ENCODE data around the gene MATN3. TPM values are rescaled to one million over a fixed set of nuclear protein-coding genes. Genes with fewer than 3 reads are reported as not detected.

MATN3 gene, protein sequence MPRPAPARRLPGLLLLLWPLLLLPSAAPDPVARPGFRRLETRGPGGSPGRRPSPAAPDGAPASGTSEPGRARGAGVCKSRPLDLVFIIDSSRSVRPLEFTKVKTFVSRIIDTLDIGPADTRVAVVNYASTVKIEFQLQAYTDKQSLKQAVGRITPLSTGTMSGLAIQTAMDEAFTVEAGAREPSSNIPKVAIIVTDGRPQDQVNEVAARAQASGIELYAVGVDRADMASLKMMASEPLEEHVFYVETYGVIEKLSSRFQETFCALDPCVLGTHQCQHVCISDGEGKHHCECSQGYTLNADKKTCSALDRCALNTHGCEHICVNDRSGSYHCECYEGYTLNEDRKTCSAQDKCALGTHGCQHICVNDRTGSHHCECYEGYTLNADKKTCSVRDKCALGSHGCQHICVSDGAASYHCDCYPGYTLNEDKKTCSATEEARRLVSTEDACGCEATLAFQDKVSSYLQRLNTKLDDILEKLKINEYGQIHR
- 1.3 and 1.9 TPM in 2 replicates for total RNA-seq
- long read RNA-seq = 0 reads

DNA sequence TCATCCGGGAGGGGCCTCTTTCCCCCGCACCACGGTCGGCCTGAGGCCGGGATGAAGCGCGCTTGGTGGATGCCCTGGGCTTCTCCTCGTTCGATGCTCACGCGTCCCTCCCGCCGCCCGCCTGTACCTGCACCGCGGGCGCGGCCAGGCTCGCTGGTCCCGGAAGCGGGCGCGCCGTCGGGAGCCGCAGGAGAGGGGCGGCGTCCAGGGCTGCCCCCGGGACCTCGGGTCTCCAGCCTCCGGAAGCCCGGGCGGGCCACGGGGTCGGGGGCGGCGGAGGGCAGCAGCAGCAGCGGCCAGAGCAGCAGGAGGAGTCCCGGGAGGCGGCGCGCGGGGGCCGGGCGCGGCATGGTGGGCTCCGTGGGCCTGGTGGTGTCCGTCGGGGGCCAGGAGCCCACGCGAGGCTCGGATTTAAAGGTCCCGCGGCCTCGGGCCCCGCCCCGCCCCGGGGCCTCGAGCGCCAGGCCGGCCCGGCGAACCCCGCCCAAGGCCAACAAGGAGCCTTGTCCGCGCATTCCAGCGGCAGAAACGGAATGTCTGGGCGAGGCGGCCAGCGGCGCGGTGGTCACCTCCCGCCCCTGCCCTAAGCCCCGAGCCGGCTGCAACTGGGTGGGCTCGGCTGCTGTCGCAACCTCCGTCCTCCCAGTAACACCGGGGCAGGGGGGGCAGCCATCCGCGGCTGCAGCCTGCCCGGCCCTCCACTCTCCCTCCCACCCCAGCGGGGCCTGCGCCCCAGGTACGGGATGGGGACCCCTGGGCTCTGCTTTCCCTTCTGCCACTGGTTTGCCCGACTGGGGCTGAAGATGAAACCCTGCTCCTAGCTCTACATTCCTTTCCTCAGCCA, at the start of gene MATN3:
MATN3 (minus strand) TSS at position 387 of the 844 bp plus-strand sequence; CDS start at position 350, 37 bp downstream.
- DNase-seq (ENCODE audit: low read depth, low spot score) = peak; percentile 37
- Mint-ChIP-seq H3K36me3 (ENCODE audit: low read depth) (no peaks in the 10 kb centered on the region), H3K27ac (ENCODE audit: unreplicated experiment) (no peak within 1 kb of the TSS), H3K4me3 (peak within 1 kb of the TSS; percentile 86), H3K9me3 (peaks cover 7% of the 10 kb centered on the region), H3K4me1 (peaks cover 13% of the 10 kb centered on the region), H3K27me3 (ENCODE audit: low read depth) (peaks cover 58% of the 10 kb centered on the region)
- TF ChIP-seq, protein P1, sequence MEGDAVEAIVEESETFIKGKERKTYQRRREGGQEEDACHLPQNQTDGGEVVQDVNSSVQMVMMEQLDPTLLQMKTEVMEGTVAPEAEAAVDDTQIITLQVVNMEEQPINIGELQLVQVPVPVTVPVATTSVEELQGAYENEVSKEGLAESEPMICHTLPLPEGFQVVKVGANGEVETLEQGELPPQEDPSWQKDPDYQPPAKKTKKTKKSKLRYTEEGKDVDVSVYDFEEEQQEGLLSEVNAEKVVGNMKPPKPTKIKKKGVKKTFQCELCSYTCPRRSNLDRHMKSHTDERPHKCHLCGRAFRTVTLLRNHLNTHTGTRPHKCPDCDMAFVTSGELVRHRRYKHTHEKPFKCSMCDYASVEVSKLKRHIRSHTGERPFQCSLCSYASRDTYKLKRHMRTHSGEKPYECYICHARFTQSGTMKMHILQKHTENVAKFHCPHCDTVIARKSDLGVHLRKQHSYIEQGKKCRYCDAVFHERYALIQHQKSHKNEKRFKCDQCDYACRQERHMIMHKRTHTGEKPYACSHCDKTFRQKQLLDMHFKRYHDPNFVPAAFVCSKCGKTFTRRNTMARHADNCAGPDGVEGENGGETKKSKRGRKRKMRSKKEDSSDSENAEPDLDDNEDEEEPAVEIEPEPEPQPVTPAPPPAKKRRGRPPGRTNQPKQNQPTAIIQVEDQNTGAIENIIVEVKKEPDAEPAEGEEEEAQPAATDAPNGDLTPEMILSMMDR (conservative IDR thresholded peaks at IDR 0.05) = no peak

DNA sequence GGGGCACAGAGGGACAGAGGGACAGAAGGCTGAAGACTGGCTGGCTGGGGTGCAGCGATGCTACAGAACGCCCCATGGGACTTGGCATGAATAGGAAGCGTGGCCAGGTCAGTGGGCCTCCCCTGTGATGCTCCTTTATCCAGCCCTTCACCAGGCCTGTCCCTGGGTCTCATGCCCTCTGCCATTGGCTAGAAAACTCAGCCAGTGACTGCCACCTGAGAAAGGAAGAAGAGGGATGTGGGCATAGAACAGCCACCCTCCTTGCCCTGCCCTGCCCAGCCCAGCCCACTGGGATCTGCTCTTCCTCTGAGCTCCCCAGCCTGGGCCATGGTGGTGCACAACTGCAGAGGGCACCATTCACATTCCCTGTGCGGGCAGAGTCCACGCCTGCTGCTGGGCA, 49.5 kb upstream of the MATN3 start:
- Mint-ChIP-seq H3K9me3 (no peaks in the 10 kb centered on the region), H3K4me1 (no peaks in the 10 kb centered on the region), H3K27me3 (ENCODE audit: low read depth) (peaks cover 18% of the 10 kb centered on the region), H3K4me3 (no peak overlapping the region), H3K36me3 (ENCODE audit: low read depth) (no peaks in the 10 kb centered on the region), H3K27ac (ENCODE audit: unreplicated experiment) (no peak overlapping the region)
- no peak for DNase-seq (ENCODE audit: low read depth, low spot score)
- TF ChIP-seq, protein P1 (conservative IDR thresholded peaks at IDR 0.05) = no peak

DNA sequence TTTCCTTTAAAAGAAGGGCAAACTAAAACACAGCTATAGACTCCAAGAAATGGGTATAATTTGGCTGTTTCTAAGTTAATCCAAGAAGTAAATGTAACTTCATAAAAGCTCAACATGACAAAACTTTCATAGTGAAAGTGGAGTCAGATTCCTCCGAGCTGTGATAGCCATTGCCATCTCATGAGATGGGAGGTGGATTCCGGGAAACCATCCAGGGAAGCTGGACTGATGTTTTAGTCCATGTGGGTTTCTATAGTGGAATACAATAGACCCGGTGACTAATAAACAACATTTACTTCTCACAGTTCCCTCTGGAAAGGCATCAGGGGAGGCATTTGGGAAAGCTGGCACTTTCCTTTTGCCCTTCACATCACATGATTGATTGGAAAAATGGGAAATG, 49.0 kb upstream of the MATN3 start:
- no peak overlapping the region for H3K27ac Mint-ChIP-seq (ENCODE audit: unreplicated experiment)
- H3K27me3 Mint-ChIP-seq (ENCODE audit: low read depth) = peaks cover 22% of the 10 kb centered on the region
- H3K4me3 Mint-ChIP-seq = no peak overlapping the region
- no peaks in the 10 kb centered on the region for H3K9me3 Mint-ChIP-seq
- no peak for DNase-seq (ENCODE audit: low read depth, low spot score)
- H3K4me1 Mint-ChIP-seq = no peaks in the 10 kb centered on the region
- TF ChIP-seq, protein P1 (conservative IDR thresholded peaks at IDR 0.05) = no peak
- H3K36me3 Mint-ChIP-seq (ENCODE audit: low read depth) = no peaks in the 10 kb centered on the region

DNA sequence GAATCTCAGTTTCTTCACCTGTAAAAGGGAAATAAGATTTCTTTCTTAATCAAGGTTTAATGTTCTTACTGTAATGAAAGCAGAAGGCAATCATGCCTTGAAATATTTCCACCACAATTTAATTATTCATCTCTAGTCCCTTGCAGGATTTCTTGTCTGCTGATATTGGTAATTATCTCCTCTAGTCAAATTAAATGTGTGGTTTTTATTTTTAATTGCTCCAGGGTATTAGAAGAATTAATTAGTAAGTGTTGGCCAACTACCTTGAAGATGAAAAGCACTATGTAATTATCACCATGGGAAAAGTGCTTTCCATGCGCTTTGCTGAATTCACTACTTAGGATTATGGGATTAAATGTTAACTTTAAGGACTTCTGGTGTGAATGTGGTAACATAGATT, 47.6 kb upstream of the MATN3 start:
- no peaks in the 10 kb centered on the region for H3K36me3 Mint-ChIP-seq (ENCODE audit: low read depth)
- no peak overlapping the region for H3K27ac Mint-ChIP-seq (ENCODE audit: unreplicated experiment)
- H3K4me3 Mint-ChIP-seq = no peak overlapping the region
- TF ChIP-seq, protein P1 (conservative IDR thresholded peaks at IDR 0.05) = no peak
- DNase-seq (ENCODE audit: low read depth, low spot score) = no peak
- H3K4me1 Mint-ChIP-seq = no peaks in the 10 kb centered on the region
- H3K9me3 Mint-ChIP-seq = no peaks in the 10 kb centered on the region
- H3K27me3 Mint-ChIP-seq (ENCODE audit: low read depth) = peaks cover 27% of the 10 kb centered on the region

DNA sequence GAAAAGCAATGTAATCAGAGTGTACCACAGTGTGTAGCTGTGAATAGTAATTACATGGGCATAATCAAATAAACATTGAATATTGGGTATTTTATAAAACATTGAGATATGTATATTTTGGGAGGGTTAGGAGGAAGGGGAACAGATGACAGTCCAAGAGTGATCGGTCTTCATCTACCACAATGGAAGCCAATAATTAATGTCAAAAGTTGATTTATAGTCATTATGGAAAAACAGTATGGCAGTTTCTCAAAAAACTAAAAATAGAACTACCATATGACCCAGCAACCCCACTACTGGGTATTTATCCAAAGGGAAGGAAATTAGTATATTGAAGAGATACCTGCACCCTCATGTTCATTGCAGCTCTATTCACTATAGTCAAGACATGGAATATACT, 44.8 kb upstream of the MATN3 start:
- Mint-ChIP-seq H3K4me1 (no peaks in the 10 kb centered on the region), H3K9me3 (no peaks in the 10 kb centered on the region), H3K27ac (ENCODE audit: unreplicated experiment) (no peak overlapping the region), H3K4me3 (no peak overlapping the region), H3K27me3 (ENCODE audit: low read depth) (peaks cover 27% of the 10 kb centered on the region), H3K36me3 (ENCODE audit: low read depth) (no peaks in the 10 kb centered on the region)
- TF ChIP-seq, protein P1 (conservative IDR thresholded peaks at IDR 0.05) = no peak
- no peak for DNase-seq (ENCODE audit: low read depth, low spot score)

All from neural crest cell (in vitro differentiated cells).